ENCODE results near the gene WFDC5. TPM values are rescaled to one million over a fixed set of nuclear protein-coding genes. Genes with fewer than 3 reads are reported as not detected.
A peak's percentile ranks its signal among the peaks of the same experiment; 100 is the strongest.
"Not testable (repeated sequence)": the region's sequence is repeated elsewhere in the genome, so short reads cannot be mapped to it uniquely, and the experiment has no call there.

The WFDC5 gene
- not detected for total RNA-seq

GRCh38 chr20:45114465-45115385, at the start of gene WFDC5:
WFDC5 (minus strand) TSS chr20:45115174; CDS start chr20:45115083, 91 bp downstream.
- no peaks in the 10 kb centered on the region for H3K9me3 ChIP-seq
- H3K4me1 ChIP-seq: no peaks in the 10 kb centered on the region
- DNase-seq (ENCODE audit: low spot score): peak; percentile 32
- H3K27me3 ChIP-seq: no peaks in the 10 kb centered on the region
- H3K36me3 ChIP-seq: no peaks in the 10 kb centered on the region
- no peak within 1 kb of the TSS for H3K4me3 ChIP-seq
- no peak within 1 kb of the TSS for H3K27ac ChIP-seq
- no peak for TF ChIP-seq CTCF (IDR thresholded peaks at IDR 0.05)

DNA sequence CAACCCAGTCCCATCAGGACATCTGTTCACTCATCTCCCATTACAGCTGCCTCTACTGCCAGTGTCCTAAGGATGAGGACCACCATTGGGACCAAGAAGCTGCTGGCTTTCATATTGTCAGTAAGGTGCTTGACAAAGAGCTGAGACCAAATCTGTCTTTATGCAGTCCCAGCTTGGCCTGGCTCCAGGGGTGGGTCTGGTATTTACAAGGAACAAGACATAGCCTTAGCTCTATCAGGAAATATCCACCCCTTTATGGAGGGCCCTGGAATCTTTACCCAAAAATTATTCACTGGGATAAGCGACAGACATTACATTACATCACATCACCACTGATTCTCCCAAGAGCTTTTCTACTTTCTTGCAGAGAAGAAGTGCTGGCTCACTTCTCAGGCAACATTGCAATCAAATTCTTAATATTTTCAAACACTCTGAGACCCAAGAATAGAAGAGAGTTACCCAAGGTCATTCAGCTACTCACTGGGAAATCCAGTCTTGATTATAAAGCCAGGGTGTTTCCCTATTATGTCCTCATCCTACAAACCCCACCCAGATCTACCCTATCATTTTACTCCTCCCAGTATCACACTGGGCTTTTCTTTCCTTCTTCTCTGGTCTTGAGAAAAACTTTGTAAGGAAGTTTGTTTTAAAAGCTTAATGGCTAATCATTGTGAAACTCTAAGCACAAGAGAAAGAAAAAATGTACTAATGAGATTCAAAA, 48.3 kb upstream of the WFDC5 start:
- Histone ChIP-seq H3K9me3 (peaks cover 0 to 27% of the 10 kb centered on the region in 2 donors), H3K27me3 (no peaks in the 10 kb centered on the region), H3K4me1 (no peaks in the 10 kb centered on the region), H3K27ac (no peak overlapping the region), H3K36me3 (no peaks in the 10 kb centered on the region), H3K4me3 (no peak overlapping the region)
- no peak for TF ChIP-seq CTCF (IDR thresholded peaks at IDR 0.05)
- no peak for DNase-seq (ENCODE audit: low spot score)

GRCh38 chr20:45157962-45158361, 43.0 kb upstream of the WFDC5 start:
- peaks cover 0 to 18% of the 10 kb centered on the region in 2 donors for H3K9me3 ChIP-seq
- H3K36me3 ChIP-seq: no peaks in the 10 kb centered on the region
- no peaks in the 10 kb centered on the region for H3K27me3 ChIP-seq
- DNase-seq (ENCODE audit: low spot score): no peak
- no peak overlapping the region for H3K27ac ChIP-seq
- TF ChIP-seq CTCF (IDR thresholded peaks at IDR 0.05): no peak
- H3K4me1 ChIP-seq: no peaks in the 10 kb centered on the region
- H3K4me3 ChIP-seq: no peak overlapping the region

DNA sequence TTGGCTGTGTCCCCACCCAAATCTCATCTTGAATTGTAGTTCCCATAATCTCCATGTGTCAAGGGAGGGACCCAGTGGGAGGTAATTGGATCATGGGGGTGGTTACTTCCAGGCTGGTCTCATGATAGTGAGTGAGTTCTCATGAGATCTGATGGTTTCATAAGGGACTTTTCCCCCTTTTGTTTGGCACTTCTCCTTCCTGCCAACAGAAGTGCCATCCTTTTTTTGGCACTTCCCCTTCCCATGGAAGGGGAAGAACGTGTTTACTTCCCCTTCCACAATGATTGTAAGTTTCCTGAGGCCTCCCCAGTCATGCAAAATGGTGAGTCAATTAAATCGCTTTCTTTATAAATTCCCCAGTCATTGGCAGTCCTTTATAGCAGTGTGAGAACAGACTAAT, 41.7 kb upstream of the WFDC5 start:
- Histone ChIP-seq H3K36me3 (no peaks in the 10 kb centered on the region), H3K9me3 (peaks cover 0 to 18% of the 10 kb centered on the region in 2 donors), H3K4me3 (no peak overlapping the region), H3K27ac (no peak overlapping the region), H3K4me1 (no peaks in the 10 kb centered on the region), H3K27me3 (no peaks in the 10 kb centered on the region)
- TF ChIP-seq CTCF (IDR thresholded peaks at IDR 0.05): no peak
- no peak for DNase-seq (ENCODE audit: low spot score)

DNA sequence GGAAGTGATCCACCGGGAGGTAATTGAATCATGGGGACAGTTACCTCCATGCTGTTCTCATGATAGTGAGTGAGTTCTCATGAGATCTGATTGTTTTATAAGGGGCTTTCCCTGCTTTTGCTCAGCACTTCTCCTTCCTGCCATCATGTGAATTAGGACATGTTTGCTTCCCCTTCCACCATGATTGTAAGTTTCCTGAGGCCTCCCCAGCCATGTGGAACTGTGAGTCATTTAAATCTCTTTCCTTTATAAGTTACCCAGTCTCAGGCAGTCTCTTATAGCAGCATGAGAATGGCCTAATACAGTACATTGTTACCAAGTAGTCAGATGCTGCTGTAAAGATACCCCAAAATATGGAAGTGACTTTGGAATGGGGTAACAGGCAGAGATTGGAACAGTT, 39.8 kb upstream of the WFDC5 start:
- H3K36me3 ChIP-seq; H3K4me3 ChIP-seq; DNase-seq (ENCODE audit: low spot score); H3K27me3 ChIP-seq; H3K27ac ChIP-seq; H3K4me1 ChIP-seq: not testable (repeated sequence)
- H3K9me3 ChIP-seq: peaks cover 0 to 18% of the 10 kb centered on the region in 2 donors

DNA sequence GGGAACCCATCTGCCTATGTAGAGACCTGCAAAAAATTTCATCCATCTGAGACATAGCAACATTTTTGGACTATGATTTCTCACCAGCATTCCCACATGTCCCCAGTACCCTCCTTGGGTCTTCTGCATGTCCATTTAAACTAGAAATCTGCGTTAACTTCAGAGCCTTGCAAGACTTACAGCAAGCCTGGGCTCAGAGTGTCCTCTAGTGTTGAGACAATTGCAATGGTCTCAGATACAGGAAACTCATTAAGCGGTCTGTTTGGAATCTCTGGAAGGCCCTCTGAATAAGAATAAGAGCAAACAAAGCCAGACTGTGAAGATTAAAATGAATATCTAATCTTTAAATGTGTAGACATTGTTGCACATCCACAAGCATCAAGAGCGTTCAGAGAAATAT, 39.2 kb upstream of the WFDC5 start:
- H3K4me1 ChIP-seq: no peaks in the 10 kb centered on the region
- H3K36me3 ChIP-seq: no peaks in the 10 kb centered on the region
- H3K27me3 ChIP-seq: no peaks in the 10 kb centered on the region
- TF ChIP-seq CTCF (IDR thresholded peaks at IDR 0.05): no peak
- DNase-seq (ENCODE audit: low spot score): no peak
- H3K9me3 ChIP-seq: peaks cover 0 to 15% of the 10 kb centered on the region in 2 donors
- H3K27ac ChIP-seq: no peak overlapping the region
- H3K4me3 ChIP-seq: no peak overlapping the region
